Measurements from ENCODE around the gene ZCWPW1. TPM values are rescaled to one million over a fixed set of nuclear protein-coding genes. Genes with fewer than 3 reads are reported as not detected.
A peak's percentile ranks its signal among the peaks of the same experiment; 100 is the strongest.
"Not testable (repeated sequence)": the region's sequence is repeated elsewhere in the genome, so short reads cannot be mapped to it uniquely, and the experiment has no call there.

ZCWPW1 gene
- total RNA-seq, 1 donor from 2014 or later = 3.1 TPM

DNA sequence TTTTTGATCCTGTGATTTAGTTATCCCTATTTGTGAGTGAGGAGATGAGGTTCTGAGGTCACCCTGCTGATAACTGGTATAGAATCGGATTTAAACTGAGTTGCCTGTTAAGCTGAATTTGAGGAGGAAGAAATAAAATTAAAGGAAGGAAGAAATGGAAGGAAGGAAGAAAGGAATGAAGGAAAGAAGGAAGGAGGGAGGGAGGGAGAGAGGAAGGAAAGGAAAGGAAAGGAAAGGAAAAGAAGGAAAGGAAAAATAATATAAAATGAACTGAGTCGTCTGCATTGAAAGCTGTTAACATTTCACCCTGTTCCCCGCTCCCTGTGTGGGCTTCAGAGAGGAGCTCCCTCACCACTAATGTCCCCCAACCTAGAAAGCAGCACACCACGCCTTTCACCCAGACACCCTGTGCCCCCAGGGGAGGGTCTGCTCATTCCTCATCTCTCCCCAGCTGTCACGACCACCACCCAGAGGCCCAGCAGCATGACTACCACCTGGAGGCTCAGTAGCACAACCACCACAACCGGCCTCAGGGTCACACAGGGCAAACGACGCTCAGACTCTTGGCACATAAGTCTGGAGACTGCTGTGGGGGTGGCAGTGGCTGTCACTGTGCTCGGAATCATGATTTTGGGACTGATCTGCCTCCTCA is 38.9 kb downstream of the ZCWPW1 start:
- no peak overlapping the region for H3K27ac ChIP-seq (ENCODE audit: low read depth, low read length)
- H3K36me3 ChIP-seq (ENCODE audit: control insufficient read depth in 3 of 3, insufficient read depth in 3 of 3, low read length in 3 of 3) = no peaks in the 10 kb centered on the region
- no peaks in the 10 kb centered on the region for H3K27me3 ChIP-seq (ENCODE audit: control insufficient read depth in 3 of 3, insufficient read depth in 3 of 3, low read length in 3 of 3)
- peaks cover 0 to 3% (median 0%) of the 10 kb centered on the region in 3 donors for H3K4me1 ChIP-seq (ENCODE audit: control insufficient read depth in 3 of 3, insufficient read depth in 3 of 3, low read length in 3 of 3)
- no peak overlapping the region for H3K9ac ChIP-seq (ENCODE audit: low read depth in 1 of 3, low read length in 3 of 3)
- H3K9me3 ChIP-seq (ENCODE audit: control insufficient read depth in 3 of 3, low read length in 3 of 3) = no peaks in the 10 kb centered on the region
- H3K4me3 ChIP-seq (ENCODE audit: low read length in 3 of 3) = no peak overlapping the region

DNA sequence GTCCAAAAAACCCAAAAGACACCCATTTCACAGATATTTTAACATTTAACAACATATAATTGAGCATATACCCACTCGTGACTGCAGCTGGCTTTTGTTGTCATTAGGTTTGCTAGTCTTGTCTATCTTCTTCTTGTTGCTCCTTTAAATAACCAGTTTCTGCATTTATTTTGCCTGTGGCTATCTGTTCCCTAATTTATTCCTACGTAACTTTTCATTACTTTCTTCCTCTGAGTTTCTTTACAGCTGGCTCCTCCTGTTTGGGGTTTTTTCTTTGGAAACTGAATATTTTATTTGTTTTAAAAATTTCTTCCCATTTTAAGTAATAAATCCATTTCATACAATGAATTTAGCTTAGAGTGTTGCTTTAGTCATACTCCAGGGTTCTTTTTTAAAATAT is 40.8 kb downstream of the ZCWPW1 start:
- Histone ChIP-seq H3K27me3 (ENCODE audit: control insufficient read depth in 3 of 3, insufficient read depth in 3 of 3, low read length in 3 of 3) (no peaks in the 10 kb centered on the region), H3K27ac (ENCODE audit: low read depth, low read length) (no peak overlapping the region), H3K9me3 (ENCODE audit: control insufficient read depth in 3 of 3, low read length in 3 of 3) (no peaks in the 10 kb centered on the region), H3K9ac (ENCODE audit: low read depth in 1 of 3, low read length in 3 of 3) (no peak overlapping the region), H3K4me1 (ENCODE audit: control insufficient read depth in 3 of 3, insufficient read depth in 3 of 3, low read length in 3 of 3) (peaks cover 0 to 6% (median 0%) of the 10 kb centered on the region in 3 donors), H3K36me3 (ENCODE audit: control insufficient read depth in 3 of 3, insufficient read depth in 3 of 3, low read length in 3 of 3) (no peaks in the 10 kb centered on the region), H3K4me3 (ENCODE audit: low read length in 3 of 3) (no peak overlapping the region)

DNA sequence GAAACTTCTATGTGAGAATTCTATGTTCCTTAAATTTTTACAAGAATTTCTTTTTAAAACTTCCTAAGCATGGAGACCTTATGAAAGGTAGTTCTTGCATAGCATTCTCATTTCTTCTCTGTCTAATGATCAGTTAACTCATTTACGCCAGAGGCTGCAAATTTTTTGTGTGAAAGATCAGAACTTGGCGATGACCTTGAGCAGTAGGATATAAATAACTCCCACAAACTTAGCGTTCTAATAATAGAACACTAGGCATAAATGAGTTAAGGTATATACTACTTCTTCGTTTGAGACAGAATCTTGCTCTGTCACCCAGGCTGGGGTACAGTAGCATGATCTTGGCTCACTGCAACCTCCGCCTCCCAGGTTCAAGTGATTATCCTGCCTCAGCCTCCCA is 41.6 kb downstream of the ZCWPW1 start:
- Histone ChIP-seq H3K9ac (ENCODE audit: low read depth in 1 of 3, low read length in 3 of 3) (no peak overlapping the region), H3K4me1 (ENCODE audit: control insufficient read depth in 3 of 3, insufficient read depth in 3 of 3, low read length in 3 of 3) (peaks cover 0 to 6% (median 0%) of the 10 kb centered on the region in 3 donors), H3K9me3 (ENCODE audit: control insufficient read depth in 3 of 3, low read length in 3 of 3) (no peaks in the 10 kb centered on the region), H3K4me3 (ENCODE audit: low read length in 3 of 3) (no peak overlapping the region), H3K27me3 (ENCODE audit: control insufficient read depth in 3 of 3, insufficient read depth in 3 of 3, low read length in 3 of 3) (no peaks in the 10 kb centered on the region), H3K27ac (ENCODE audit: low read depth, low read length) (no peak overlapping the region), H3K36me3 (ENCODE audit: control insufficient read depth in 3 of 3, insufficient read depth in 3 of 3, low read length in 3 of 3) (no peaks in the 10 kb centered on the region)

DNA sequence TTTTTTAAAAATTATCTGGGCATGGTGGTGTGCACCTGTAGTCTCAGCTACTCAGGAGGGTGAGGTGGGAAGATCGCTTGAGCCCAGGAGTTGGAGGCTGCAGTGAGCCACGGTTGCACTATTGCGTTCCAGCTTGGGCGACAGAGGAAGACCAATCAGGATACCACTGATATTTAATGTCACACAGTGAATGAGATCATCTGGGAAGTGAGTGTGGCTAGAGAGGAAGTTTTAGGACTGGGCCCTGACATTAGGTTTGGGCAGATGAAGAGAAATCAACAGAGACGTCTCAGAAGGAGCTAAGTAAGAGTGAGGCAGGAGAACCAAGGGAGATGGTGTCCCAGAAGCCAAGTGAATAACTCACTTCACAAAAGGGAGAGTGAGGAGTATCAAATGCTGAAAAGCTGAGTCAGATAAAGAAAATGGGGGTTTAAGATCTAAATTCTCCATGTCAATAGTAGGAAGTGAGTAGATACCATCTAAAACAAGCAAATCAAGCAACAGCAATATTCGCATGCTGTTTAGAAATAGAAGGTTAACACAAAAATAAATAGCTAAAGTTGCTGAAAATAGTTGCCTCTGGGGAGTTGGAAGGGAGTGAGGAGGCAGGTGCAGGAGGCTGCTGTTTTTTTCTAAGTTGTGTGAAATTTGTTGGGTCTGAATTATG is 43.7 kb downstream of the ZCWPW1 start:
- Histone ChIP-seq H3K4me1 (ENCODE audit: control insufficient read depth in 3 of 3, insufficient read depth in 3 of 3, low read length in 3 of 3) (peaks cover 0 to 6% (median 0%) of the 10 kb centered on the region in 3 donors), H3K9ac (ENCODE audit: low read depth in 1 of 3, low read length in 3 of 3) (no peak overlapping the region), H3K9me3 (ENCODE audit: control insufficient read depth in 3 of 3, low read length in 3 of 3) (no peaks in the 10 kb centered on the region), H3K27me3 (ENCODE audit: control insufficient read depth in 3 of 3, insufficient read depth in 3 of 3, low read length in 3 of 3) (no peaks in the 10 kb centered on the region), H3K27ac (ENCODE audit: low read depth, low read length) (no peak overlapping the region), H3K4me3 (ENCODE audit: low read length in 3 of 3) (no peak overlapping the region), H3K36me3 (ENCODE audit: control insufficient read depth in 3 of 3, insufficient read depth in 3 of 3, low read length in 3 of 3) (no peaks in the 10 kb centered on the region)

DNA sequence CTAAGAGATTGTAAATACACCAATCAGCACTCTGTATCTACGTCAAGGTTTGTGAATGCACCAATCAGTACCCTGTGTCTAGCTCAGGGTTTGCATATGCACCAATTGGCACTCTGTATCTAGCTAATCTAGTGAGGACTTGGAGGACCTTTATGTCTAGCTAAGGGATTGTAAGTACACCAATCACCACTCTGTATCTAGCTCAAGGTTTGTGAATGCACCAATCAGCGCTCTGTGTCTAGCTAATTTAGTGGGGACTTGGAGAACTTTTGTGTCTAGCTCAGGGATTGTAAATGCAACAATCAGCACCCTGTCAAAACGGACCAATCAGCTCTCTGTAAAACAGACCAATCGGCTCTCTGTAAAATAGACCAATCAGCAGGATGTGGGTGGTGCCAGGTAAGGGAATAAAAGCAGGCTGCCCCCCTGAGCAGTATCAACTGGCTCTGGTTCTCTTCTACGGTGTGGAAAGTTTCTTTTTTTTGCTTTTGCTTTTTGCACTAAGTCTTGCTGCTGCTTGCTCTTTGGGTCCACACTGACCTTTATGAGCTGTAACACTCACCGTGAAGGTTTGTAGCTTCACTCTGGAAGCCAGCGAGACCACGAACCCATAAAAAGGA is 46.2 kb downstream of the ZCWPW1 start:
- not testable (repeated sequence) for H3K4me1 ChIP-seq (ENCODE audit: control insufficient read depth in 3 of 3, insufficient read depth in 3 of 3, low read length in 3 of 3); H3K4me3 ChIP-seq (ENCODE audit: low read length in 3 of 3); H3K36me3 ChIP-seq (ENCODE audit: control insufficient read depth in 3 of 3, insufficient read depth in 3 of 3, low read length in 3 of 3); H3K9me3 ChIP-seq (ENCODE audit: control insufficient read depth in 3 of 3, low read length in 3 of 3); H3K9ac ChIP-seq (ENCODE audit: low read depth in 1 of 3, low read length in 3 of 3); H3K27me3 ChIP-seq (ENCODE audit: control insufficient read depth in 3 of 3, insufficient read depth in 3 of 3, low read length in 3 of 3)
- H3K27ac ChIP-seq (ENCODE audit: low read depth, low read length) = peak overlapping the region; percentile 28

DNA sequence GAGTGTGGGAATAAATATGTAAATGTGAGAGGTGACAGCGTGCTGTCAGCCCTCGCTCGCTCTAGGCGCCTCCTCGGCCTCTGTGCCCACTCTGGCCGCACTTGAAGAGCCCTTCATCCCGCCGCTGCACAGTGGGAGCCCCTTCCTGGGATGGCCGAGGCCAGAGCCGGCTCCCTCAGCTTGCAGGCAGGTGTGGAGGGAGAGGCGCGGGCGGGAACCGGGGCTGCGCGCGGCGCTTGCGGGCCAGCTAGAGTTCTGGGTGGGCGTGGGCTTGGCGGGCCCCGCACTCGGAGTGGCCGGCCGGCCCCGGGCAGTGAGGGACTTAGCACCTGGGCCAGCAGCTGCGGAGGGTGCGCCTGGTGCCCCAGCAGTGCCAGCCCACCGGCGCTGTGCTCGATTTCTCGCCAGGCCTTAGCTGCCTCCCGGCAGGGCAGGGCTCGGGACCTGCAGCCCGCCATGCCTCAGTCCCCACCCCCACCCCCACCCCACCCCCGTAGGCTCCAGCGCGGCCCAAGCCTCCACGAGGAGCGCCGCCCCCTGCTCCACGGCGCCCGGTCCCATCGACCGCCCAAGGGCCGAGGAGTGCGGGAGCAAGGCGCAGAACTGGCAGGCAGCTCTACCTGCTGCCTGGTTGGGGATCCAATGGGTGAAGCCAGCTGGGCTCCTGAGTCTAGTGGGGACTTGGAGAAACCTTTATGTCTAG is 46.8 kb downstream of the ZCWPW1 start:
- not testable (repeated sequence) for H3K27me3 ChIP-seq (ENCODE audit: control insufficient read depth in 3 of 3, insufficient read depth in 3 of 3, low read length in 3 of 3); H3K27ac ChIP-seq (ENCODE audit: low read depth, low read length); H3K36me3 ChIP-seq (ENCODE audit: control insufficient read depth in 3 of 3, insufficient read depth in 3 of 3, low read length in 3 of 3); H3K9ac ChIP-seq (ENCODE audit: low read depth in 1 of 3, low read length in 3 of 3); H3K4me3 ChIP-seq (ENCODE audit: low read length in 3 of 3); H3K4me1 ChIP-seq (ENCODE audit: control insufficient read depth in 3 of 3, insufficient read depth in 3 of 3, low read length in 3 of 3); H3K9me3 ChIP-seq (ENCODE audit: control insufficient read depth in 3 of 3, low read length in 3 of 3)

DNA sequence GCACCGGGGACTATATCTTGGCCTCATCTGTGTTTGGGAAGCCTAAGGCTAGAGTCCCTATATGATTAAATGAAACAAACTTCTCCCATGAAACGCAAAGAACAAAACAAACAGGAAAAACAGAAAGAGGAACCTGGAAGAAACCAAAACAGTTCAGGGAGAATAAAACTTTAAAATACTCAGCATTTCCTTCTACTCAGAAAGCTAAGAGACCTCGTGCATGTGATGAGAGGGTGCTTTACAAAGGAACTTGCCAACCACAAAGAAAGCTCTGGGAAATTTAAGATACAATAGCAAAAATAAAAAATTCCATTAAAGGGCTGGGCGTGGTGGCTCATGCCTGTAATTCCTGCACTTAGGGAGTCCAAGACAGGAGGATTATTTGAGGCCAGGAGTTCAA is 48.3 kb downstream of the ZCWPW1 start:
- Histone ChIP-seq H3K27ac (ENCODE audit: low read depth, low read length) (peak overlapping the region; percentile 47), H3K9me3 (ENCODE audit: control insufficient read depth in 3 of 3, low read length in 3 of 3) (no peaks in the 10 kb centered on the region)

DNA sequence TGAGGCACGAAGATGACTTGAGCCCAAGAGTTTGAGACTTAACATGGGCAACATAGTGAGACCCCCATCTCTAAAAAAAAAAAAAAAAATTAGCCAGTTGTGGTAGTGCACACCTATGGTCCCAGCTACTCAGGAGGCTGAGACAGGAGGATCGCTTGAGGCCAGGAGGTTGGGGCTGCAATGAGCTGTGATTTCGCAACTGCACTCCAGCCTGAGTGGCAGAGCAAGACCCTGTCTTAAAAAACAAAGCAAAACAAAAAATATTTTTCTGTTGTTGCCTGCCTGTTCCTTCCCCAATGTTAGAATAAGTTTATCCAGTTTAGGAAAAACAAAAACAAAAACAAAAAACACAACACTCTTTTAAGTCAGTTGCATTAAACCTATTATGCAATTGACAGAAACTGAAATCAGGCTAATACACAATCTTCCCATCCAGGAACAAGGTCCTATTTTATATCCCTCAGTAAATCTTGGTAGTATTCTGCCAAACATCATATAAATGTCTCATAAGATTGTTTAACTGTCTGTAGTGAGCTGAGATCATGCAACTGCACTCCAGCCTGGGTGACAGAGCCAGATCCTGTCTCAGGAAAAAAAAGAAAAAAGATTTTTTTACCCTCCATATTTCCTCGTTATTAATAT is 50.3 kb downstream of the ZCWPW1 start:
- H3K4me3 ChIP-seq (ENCODE audit: low read length in 3 of 3) = no peak overlapping the region
- no peaks in the 10 kb centered on the region for H3K9me3 ChIP-seq (ENCODE audit: control insufficient read depth in 3 of 3, low read length in 3 of 3)
- H3K36me3 ChIP-seq (ENCODE audit: control insufficient read depth in 3 of 3, insufficient read depth in 3 of 3, low read length in 3 of 3) = peaks cover 0 to 2% (median 0%) of the 10 kb centered on the region in 3 donors
- H3K9ac ChIP-seq (ENCODE audit: low read depth in 1 of 3, low read length in 3 of 3) = no peak overlapping the region
- H3K4me1 ChIP-seq (ENCODE audit: control insufficient read depth in 3 of 3, insufficient read depth in 3 of 3, low read length in 3 of 3) = no peaks in the 10 kb centered on the region
- no peaks in the 10 kb centered on the region for H3K27me3 ChIP-seq (ENCODE audit: control insufficient read depth in 3 of 3, insufficient read depth in 3 of 3, low read length in 3 of 3)
- H3K27ac ChIP-seq (ENCODE audit: low read depth, low read length) = no peak overlapping the region

More for the DNA sequence above, 48.3 kb downstream of the ZCWPW1 start:
- Histone ChIP-seq H3K36me3 (ENCODE audit: control insufficient read depth in 3 of 3, insufficient read depth in 3 of 3, low read length in 3 of 3) (peaks cover 0 to under 1% (median 0%) of the 10 kb centered on the region in 3 donors), H3K4me1 (ENCODE audit: control insufficient read depth in 3 of 3, insufficient read depth in 3 of 3, low read length in 3 of 3) (peaks cover 0 to 6% (median 0%) of the 10 kb centered on the region in 3 donors), H3K27me3 (ENCODE audit: control insufficient read depth in 3 of 3, insufficient read depth in 3 of 3, low read length in 3 of 3) (no peaks in the 10 kb centered on the region), H3K4me3 (ENCODE audit: low read length in 3 of 3) (no peak overlapping the region), H3K9ac (ENCODE audit: low read depth in 1 of 3, low read length in 3 of 3) (no peak overlapping the region)

DNA sequence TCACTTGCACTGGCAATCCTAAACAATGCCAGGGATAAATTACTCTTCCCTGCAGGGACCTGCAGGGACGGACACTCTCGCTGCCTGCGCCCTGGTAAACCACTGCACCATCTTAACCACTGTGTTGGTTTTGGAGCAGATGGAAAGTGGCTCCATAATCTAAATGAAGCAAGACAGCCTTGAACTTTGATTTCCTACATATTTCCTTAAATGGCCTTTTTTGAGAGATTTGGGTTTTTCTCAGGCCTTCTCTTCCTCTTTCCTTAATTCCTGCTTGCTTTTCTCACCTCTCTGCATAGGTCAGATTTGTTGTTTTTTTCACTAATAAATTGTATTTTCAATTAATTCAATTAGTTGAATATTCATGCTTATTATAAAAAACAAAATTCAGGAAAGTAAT is 52.4 kb downstream of the ZCWPW1 start:
- H3K9me3 ChIP-seq (ENCODE audit: control insufficient read depth in 3 of 3, low read length in 3 of 3) = no peaks in the 10 kb centered on the region
- no peak overlapping the region for H3K27ac ChIP-seq (ENCODE audit: low read depth, low read length)
- H3K9ac ChIP-seq (ENCODE audit: low read depth in 1 of 3, low read length in 3 of 3) = no peak overlapping the region
- peaks cover 0 to 2% (median 0%) of the 10 kb centered on the region in 3 donors for H3K36me3 ChIP-seq (ENCODE audit: control insufficient read depth in 3 of 3, insufficient read depth in 3 of 3, low read length in 3 of 3)
- no peak overlapping the region for H3K4me3 ChIP-seq (ENCODE audit: low read length in 3 of 3)
- no peaks in the 10 kb centered on the region for H3K27me3 ChIP-seq (ENCODE audit: control insufficient read depth in 3 of 3, insufficient read depth in 3 of 3, low read length in 3 of 3)
- H3K4me1 ChIP-seq (ENCODE audit: control insufficient read depth in 3 of 3, insufficient read depth in 3 of 3, low read length in 3 of 3) = peaks cover 0 to 5% (median 4%) of the 10 kb centered on the region in 3 donors

Data from skeletal muscle tissue (tissue), 4 donors.